SK-N-SH (cell line): Measurements from ENCODE around the gene FRMD4B. TPM values are rescaled to one million over a fixed set of nuclear protein-coding genes. Genes with fewer than 3 reads are reported as not detected.

Source experiments
- CTCF ChIA-PET: fragments of 300-600, 350-600 bp; formaldehyde crosslinking; extraction: SDS; loops from one replicate; lab custom pipeline; 2021; lab: Yijun Ruan, JAX
- POLR2A ChIA-PET: fragments of 350-600 bp; sonication (Branson Sonifier 250); formaldehyde crosslinking; extraction: SDS; loops from one replicate; lab custom pipeline; 2020; ENCODE audit warnings: antibody characterized with exemption, inconsistent platforms; lab: Yijun Ruan, JAX
- DNase-seq: peaks from one replicate; pipeline ENCODE4 v3.0.0; 2012
- H2AFZ ChIP-seq: fragments of 200-600 bp; sonication (generic); 2 replicates; pipeline ENCODE4 v1.8.1; 2016; ENCODE audit warnings: antibody characterized with exemption, mild to moderate bottlenecking, low read depth
- H3F3A ChIP-seq: fragments of 200-600 bp; sonication (generic); replicated peaks from 2 replicates; pipeline ENCODE3; 2016; ENCODE audit warnings: antibody characterized with exemption, mild to moderate bottlenecking; ENCODE audit not compliant: insufficient read depth
- H3K27ac ChIP-seq, 2 experiments: fragments of 200-500 bp in 1 of 2; fragments of 200-600 bp in 1 of 2; sonication (Bioruptor generic) in 1 of 2; sonication (generic), shearing (Covaris generic) in 1 of 2; 2 replicates each; pipeline versions ENCODE4 v1.5.1 to v1.6.1; 2014 to 2016; ENCODE audit warnings: low read depth in 2 of 2, inconsistent platforms in 1 of 2, low read length in 1 of 2, mild to moderate bottlenecking in 1 of 2, mixed read lengths in 1 of 2
- H3K27me3 ChIP-seq: fragments of 200-600 bp; sonication (generic), shearing (Covaris generic); 2 replicates; pipeline ENCODE4 v1.6.1; 2016; ENCODE audit warnings: mixed run types; ENCODE audit not compliant: insufficient read depth
- H3K36me3 ChIP-seq, 2 experiments: fragments of 200-500 bp in 1 of 2; fragments of 200-600 bp in 1 of 2; sonication (Bioruptor generic) in 1 of 2; sonication (generic) in 1 of 2; replicated peaks in 1 of 2; 2 replicates each; pipeline versions ENCODE3 to v1.5.1; 2014 to 2016; ENCODE audit warnings: low read length in 1 of 2, mild to moderate bottlenecking in 1 of 2; ENCODE audit not compliant: insufficient read depth in 2 of 2, control insufficient read depth in 1 of 2
- H3K4me1 ChIP-seq, 2 experiments: fragments of 200-500 bp in 1 of 2; fragments of 200-600 bp in 1 of 2; sonication (Bioruptor generic) in 1 of 2; sonication (generic), shearing (Covaris generic) in 1 of 2; 2 replicates each; pipeline versions ENCODE4 v1.5.1 to v1.6.1; 2014 to 2016; ENCODE audit warnings: low read depth in 1 of 2, low read length in 1 of 2, mixed run types in 1 of 2; ENCODE audit not compliant: insufficient read depth in 2 of 2, control insufficient read depth in 1 of 2
- H3K4me2 ChIP-seq: fragments of 200-600 bp; sonication (generic), shearing (Covaris generic); 2 replicates; pipeline ENCODE4 v1.6.1; 2017; ENCODE audit warnings: mixed run types
- H3K4me3 ChIP-seq, 2 experiments: fragments of 200-500 bp in 1 of 2; fragments of 200-600 bp in 1 of 2; sonication (Bioruptor generic) in 1 of 2; sonication (generic), shearing (Covaris generic) in 1 of 2; 2 replicates each; pipeline versions ENCODE4 v1.5.1 to v1.8.1; 2014 to 2016; ENCODE audit warnings: low read depth in 2 of 2, inconsistent platforms in 1 of 2, low read length in 1 of 2, mild to moderate bottlenecking in 1 of 2, mixed read lengths in 1 of 2, moderate library complexity in 1 of 2
- H3K79me2 ChIP-seq: fragments of 200-600 bp; sonication (generic); 2 replicates; pipeline ENCODE4 v1.8.1; 2017; ENCODE audit warnings: mild to moderate bottlenecking; ENCODE audit not compliant: insufficient read depth
- H3K9ac ChIP-seq: fragments of 200-600 bp; sonication (generic); 2 replicates; pipeline ENCODE4 v1.6.1; 2017; ENCODE audit warnings: mixed run types
- H3K9me2 ChIP-seq: fragments of 200-600 bp; sonication (generic); 2 replicates; pipeline ENCODE4 v1.6.1; 2017; ENCODE audit warnings: mixed run types
- H3K9me3 ChIP-seq: fragments of 200-600 bp; sonication (generic); 2 replicates; pipeline ENCODE4 v1.6.1; 2017; ENCODE audit warnings: mixed run types, mild to moderate bottlenecking, moderate library complexity
- H4K20me1 ChIP-seq: fragments of 200-600 bp; sonication (generic); 2 replicates; pipeline ENCODE4 v1.6.1; 2017; ENCODE audit warnings: mild to moderate bottlenecking, mixed run types; ENCODE audit not compliant: insufficient read depth
- CHD2 ChIP-seq: fragments of 150-350 bp; IDR thresholded peaks from 2 replicates; pipeline ENCODE4 v1.6.1; 2018; ENCODE audit warnings: low read length; ENCODE audit not compliant: partially characterized antibody
- CTCF ChIP-seq: fragments of 200-600 bp; sonication (generic); IDR thresholded peaks from 2 replicates; pipeline ENCODE4 v1.6.1; 2017; ENCODE audit warnings: antibody characterized with exemption, mild to moderate bottlenecking, moderate library complexity
- ELF1 ChIP-seq: IDR thresholded peaks from 2 replicates; pipeline ENCODE4 v1.4.0; 2012
- EZH2phosphoT487 ChIP-seq: fragments of 200-600 bp; sonication (generic); IDR thresholded peaks from 2 replicates; pipeline ENCODE4 v1.6.1; 2017; ENCODE audit warnings: low read depth, mixed run types, mild to moderate bottlenecking, antibody characterized with exemption, moderate library complexity, borderline replicate concordance
- FOSL2 ChIP-seq: IDR thresholded peaks from 2 replicates; pipeline ENCODE4 v1.4.0; 2012; ENCODE audit warnings: low read depth, mild to moderate bottlenecking, moderate library complexity, borderline replicate concordance
- FOXJ3 ChIP-seq: sonication (generic); formaldehyde crosslinking; IDR thresholded peaks from 2 replicates; pipeline ENCODE4 v1.5.1; 2020; ENCODE audit warnings: mild to moderate bottlenecking, missing genetic modification reagents
- GATA2 ChIP-seq: sonication (generic); formaldehyde crosslinking; IDR thresholded peaks from 2 replicates; pipeline ENCODE4 v1.5.0; 2020; ENCODE audit warnings: mild to moderate bottlenecking, missing genetic modification reagents
- IRF3 ChIP-seq: fragments of 150-350 bp; IDR thresholded peaks from 2 replicates; pipeline ENCODE4 v1.6.1; 2016; ENCODE audit warnings: mild to moderate bottlenecking, low read depth, low read length
- MEF2A ChIP-seq: IDR thresholded peaks from 2 replicates; pipeline ENCODE4 v1.4.0; 2012; ENCODE audit warnings: low read depth, borderline replicate concordance
- MXI1 ChIP-seq: IDR thresholded peaks from 2 replicates; pipeline ENCODE4 v1.6.1; 2012; ENCODE audit warnings: mild to moderate bottlenecking, low read depth, low read length, improper control_type of control experiment
- NRF1 ChIP-seq: IDR thresholded peaks from 2 replicates; pipeline ENCODE4 v1.6.1; 2012; ENCODE audit warnings: low read depth, mild to moderate bottlenecking, low read length
- RAD21 ChIP-seq: IDR thresholded peaks from 2 replicates; pipeline ENCODE4 v1.6.1; 2012; ENCODE audit warnings: mild to moderate bottlenecking, low read length
- RFX5 ChIP-seq: IDR thresholded peaks from 2 replicates; pipeline ENCODE4 v1.6.1; 2012; ENCODE audit warnings: mild to moderate bottlenecking, improper control_type of control experiment, low read length
- SMC3 ChIP-seq: IDR thresholded peaks from 2 replicates; pipeline ENCODE4 v1.6.1; 2012; ENCODE audit warnings: low read depth, low read length, improper control_type of control experiment
- TCF12 ChIP-seq: IDR thresholded peaks from 2 replicates; pipeline ENCODE4 v1.4.0; 2012
- TEAD4 ChIP-seq: IDR thresholded peaks from 2 replicates; pipeline ENCODE4 v1.4.0; 2012; ENCODE audit warnings: mild to moderate bottlenecking, borderline replicate concordance; ENCODE audit not compliant: insufficient read depth
- USF1 ChIP-seq: IDR thresholded peaks from 2 replicates; pipeline ENCODE4 v1.4.0; 2012; ENCODE audit warnings: low read depth, borderline replicate concordance
- USF2 ChIP-seq: fragments of 150-350 bp; IDR thresholded peaks from 2 replicates; pipeline ENCODE4 v1.6.1; 2017; ENCODE audit warnings: antibody characterized with exemption, low read length, low read depth, borderline replicate concordance
- ZBTB33 ChIP-seq: IDR thresholded peaks from 2 replicates; pipeline ENCODE4 v1.4.0; 2012; ENCODE audit warnings: low read depth, borderline replicate concordance
- WGBS: methylation state at CpG from one replicate; pipeline ENCODE4 v1.1.6; 2017; ENCODE audit warnings: low lambda C conversion rate; 5-methylcytosine and 5-hydroxymethylcytosine counted together
- polyA plus RNA-seq, 3 experiments: library from polyadenylated mRNA; depleted of rRNA; stranded (reverse); fragments of >200 nt; gene quantifications; 2 replicates each; pipeline ENCODE4 v1.2.3, GENCODE V29; 2012

The FRMD4B gene
- polyA plus RNA-seq, 1 of the 3 experiments (the other 2 are of a cell fraction): 0.53 TPM

GRCh38 chr3:69313251-69313650 lies 72.6 kb downstream of the FRMD4B start (continued):
- TF ChIP-seq IRF3 (no peak), ELF1 (no peak), MEF2A (no peak), GATA2 (no peak), CHD2 (no peak), ZBTB33 (no peak), TCF12 (no peak), USF2 (no peak), FOSL2 (no peak)

- Histone ChIP-seq H4K20me1 (no peaks in the 10 kb centered on the region), H2AFZ (no peak overlapping the region), H3K36me3 (no peaks in the 10 kb centered on the region), H3K9ac (no peak overlapping the region), H3F3A (peaks cover 8% of the 10 kb centered on the region), H3K27me3 (no peaks in the 10 kb centered on the region), H3K4me2 (no peak overlapping the region), H3K79me2 (no peaks in the 10 kb centered on the region), H3K4me1 (no peaks in the 10 kb centered on the region), H3K9me2 (no peaks in the 10 kb centered on the region), H3K27ac (no peak overlapping the region), H3K9me3 (no peaks in the 10 kb centered on the region), H3K4me3 (no peak overlapping the region)
- 82% methylated on average over 3 of the region's 3 CpGs for WGBS
- CTCF ChIA-PET: interaction anchor here (0.6 to 9.6 kb wide), 31 partner anchors 9 to 362 kb away, joined by 3 to 315 read pairs (median 4); partner anchors contain the start of gene FRMD4B
- TF ChIP-seq SMC3 (peak; percentile 69), EZH2phosphoT487 (no peak), USF1 (no peak), NRF1 (no peak), GATA2 (no peak), MEF2A (no peak), FOSL2 (no peak), TEAD4 (no peak), CTCF (peak; percentile 59), IRF3 (no peak), MXI1 (no peak), CHD2 (no peak), FOXJ3 (no peak), RAD21 (peak; percentile 64), RFX5 (no peak), ZBTB33 (no peak)
- peak; percentile 22 for DNase-seq
- POLR2A ChIA-PET: no interaction called here
Measured at GRCh38 chr3:69309814-69310213, 76.1 kb downstream of the FRMD4B start.
